WERI-Rb-1 (cell line): Measurements from ENCODE around the gene ODC1.
A peak's percentile ranks its signal among the peaks of the same experiment; 100 is the strongest.

ENCODE experiments used
- DNase-seq: peaks from one replicate; pipeline ENCODE4 v3.0.0-alpha.2; 2020
- H3K27ac ChIP-seq: fragments of 250-450 bp; sonication (Bioruptor Pico); 2 replicates; pipeline ENCODE4 v1.5.1; 2020; ENCODE audit warnings: mild to moderate bottlenecking, moderate library complexity
- H3K27me3 ChIP-seq: fragments of 250-450 bp; sonication (Bioruptor Pico); 2 replicates; pipeline ENCODE4 v1.5.1; 2021; ENCODE audit warnings: mild to moderate bottlenecking, low read depth, moderate library complexity; ENCODE audit not compliant: insufficient read depth, severe bottlenecking
- H3K36me3 ChIP-seq: fragments of 250-450 bp; sonication (Bioruptor Pico); 2 replicates; pipeline ENCODE4 v1.5.1; 2020; ENCODE audit warnings: mild to moderate bottlenecking, moderate library complexity
- H3K4me3 ChIP-seq: 2 replicates; pipeline ENCODE4 v1.5.1; 2011; ENCODE audit warnings: low read depth, mild to moderate bottlenecking, control low read depth, low read length
- H3K9me3 ChIP-seq: fragments of 250-450 bp; sonication (Bioruptor Pico); 2 replicates; pipeline ENCODE4 v1.5.1; 2021; ENCODE audit warnings: mild to moderate bottlenecking, moderate library complexity; ENCODE audit not compliant: severe bottlenecking
- TF ChIP-seq, protein P1 (sequence below): IDR thresholded peaks from 2 replicates; pipeline ENCODE4 v1.5.1; 2011; ENCODE audit warnings: low read depth, mild to moderate bottlenecking, control low read depth, inconsistent platforms, low read length

Gene ODC1

DNA sequence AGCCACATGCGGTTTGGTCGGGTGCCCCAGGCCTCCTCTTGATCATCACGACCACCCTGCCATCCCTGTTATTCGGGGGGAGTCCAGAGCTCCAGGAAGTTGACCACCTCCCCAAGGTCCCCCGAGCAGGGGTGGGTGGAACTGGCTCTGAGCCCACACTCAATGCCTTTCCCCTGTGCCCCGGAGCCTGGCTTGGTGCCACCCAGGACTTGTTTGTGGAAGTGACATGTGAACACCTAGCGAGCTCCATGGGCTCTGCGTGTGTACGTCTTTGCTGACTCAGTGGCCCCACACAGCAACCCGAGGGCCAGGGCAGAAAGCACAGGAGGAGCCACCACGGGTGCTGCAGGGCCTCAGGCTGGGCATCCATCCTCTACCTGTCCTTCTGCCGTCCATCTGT, 32.5 kb downstream of the ODC1 start:
- no peak overlapping the region for H3K4me3 ChIP-seq
- no peaks in the 10 kb centered on the region for H3K27me3 ChIP-seq
- peaks cover 5% of the 10 kb centered on the region for H3K9me3 ChIP-seq
- TF ChIP-seq, protein P1, sequence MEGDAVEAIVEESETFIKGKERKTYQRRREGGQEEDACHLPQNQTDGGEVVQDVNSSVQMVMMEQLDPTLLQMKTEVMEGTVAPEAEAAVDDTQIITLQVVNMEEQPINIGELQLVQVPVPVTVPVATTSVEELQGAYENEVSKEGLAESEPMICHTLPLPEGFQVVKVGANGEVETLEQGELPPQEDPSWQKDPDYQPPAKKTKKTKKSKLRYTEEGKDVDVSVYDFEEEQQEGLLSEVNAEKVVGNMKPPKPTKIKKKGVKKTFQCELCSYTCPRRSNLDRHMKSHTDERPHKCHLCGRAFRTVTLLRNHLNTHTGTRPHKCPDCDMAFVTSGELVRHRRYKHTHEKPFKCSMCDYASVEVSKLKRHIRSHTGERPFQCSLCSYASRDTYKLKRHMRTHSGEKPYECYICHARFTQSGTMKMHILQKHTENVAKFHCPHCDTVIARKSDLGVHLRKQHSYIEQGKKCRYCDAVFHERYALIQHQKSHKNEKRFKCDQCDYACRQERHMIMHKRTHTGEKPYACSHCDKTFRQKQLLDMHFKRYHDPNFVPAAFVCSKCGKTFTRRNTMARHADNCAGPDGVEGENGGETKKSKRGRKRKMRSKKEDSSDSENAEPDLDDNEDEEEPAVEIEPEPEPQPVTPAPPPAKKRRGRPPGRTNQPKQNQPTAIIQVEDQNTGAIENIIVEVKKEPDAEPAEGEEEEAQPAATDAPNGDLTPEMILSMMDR, result no peak
- peaks cover 3% of the 10 kb centered on the region for H3K36me3 ChIP-seq
- no peak for DNase-seq
- H3K27ac ChIP-seq, result no peak overlapping the region

DNA sequence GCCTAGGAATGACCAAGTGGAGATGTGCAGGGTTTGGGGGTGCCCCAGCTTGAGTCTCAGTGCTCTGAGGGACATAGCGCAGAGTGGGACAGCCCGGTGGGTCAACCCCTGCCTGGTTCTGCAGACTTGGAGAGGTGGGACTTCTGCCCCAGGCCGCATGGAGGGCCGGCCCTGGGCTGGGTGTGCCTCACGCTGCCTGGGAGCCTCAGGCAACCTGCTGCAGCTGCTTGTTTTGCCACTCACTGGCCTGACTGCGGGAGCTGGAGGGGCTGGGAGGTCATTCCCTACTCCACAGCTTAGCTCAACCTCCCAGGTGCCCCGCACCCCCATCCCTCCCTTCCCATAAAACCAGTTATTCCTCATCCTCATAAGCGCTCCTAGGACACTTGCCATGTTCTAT, 33.1 kb downstream of the ODC1 start:
- no peaks in the 10 kb centered on the region; the same call in 1 of the 2 replicates for H3K36me3 ChIP-seq
- H3K9me3 ChIP-seq, result peaks cover 5% of the 10 kb centered on the region
- no peak for DNase-seq
- H3K27me3 ChIP-seq, result no peaks in the 10 kb centered on the region
- TF ChIP-seq, protein P1, result no peak
- H3K27ac ChIP-seq, result no peak overlapping the region
- H3K4me3 ChIP-seq, result no peak overlapping the region

DNA sequence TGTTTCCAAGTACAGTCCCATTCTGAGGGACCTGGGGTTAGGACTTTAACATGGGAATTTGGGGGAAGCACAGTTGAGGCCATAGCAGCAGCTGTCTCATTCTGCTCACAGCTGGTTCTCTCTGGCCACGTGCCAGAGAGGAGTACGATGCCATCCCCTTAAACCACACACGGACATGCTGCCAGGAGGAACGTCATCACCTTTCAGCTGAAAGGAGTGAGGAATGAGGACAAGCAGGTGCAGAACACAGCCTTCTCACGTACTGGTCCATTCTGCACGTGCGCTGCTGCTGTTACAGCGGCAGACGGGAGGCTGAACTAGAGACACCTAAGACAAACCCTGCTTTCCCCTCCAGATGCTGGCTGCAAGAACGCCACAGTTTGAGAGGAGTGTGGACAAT, 33.5 kb downstream of the ODC1 start:
- Histone ChIP-seq H3K9me3 (peaks cover 5% of the 10 kb centered on the region), H3K27ac (no peak overlapping the region), H3K27me3 (no peaks in the 10 kb centered on the region), H3K36me3 (no peaks in the 10 kb centered on the region; the same call in 1 of the 2 replicates), H3K4me3 (no peak overlapping the region)
- no peak for DNase-seq
- TF ChIP-seq, protein P1, result no peak

DNA sequence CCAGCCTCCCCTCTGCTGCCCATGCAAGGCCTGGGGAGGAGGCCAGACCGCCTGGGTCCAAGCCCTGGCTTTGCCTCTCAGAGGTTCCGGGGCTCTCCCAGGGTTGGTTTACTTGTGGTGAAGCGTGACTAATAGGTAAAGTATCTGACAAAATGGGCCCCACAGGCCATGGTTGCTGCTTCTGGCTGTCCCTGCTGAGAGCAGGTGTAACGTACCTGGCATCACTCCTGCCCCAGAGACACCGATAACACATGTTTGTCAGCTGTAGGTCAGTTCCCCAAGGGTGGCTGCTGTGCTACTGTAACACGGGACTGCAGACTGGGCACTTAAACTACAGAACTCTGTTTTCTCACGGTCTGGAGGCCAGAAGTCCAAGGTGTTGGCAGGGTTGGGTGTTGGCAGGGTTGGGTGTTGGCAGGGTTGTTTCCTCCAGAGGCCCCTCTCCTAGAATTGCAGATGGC, 34.1 kb downstream of the ODC1 start:
- Histone ChIP-seq H3K36me3 (no peaks in the 10 kb centered on the region; the same call in 1 of the 2 replicates), H3K27me3 (no peaks in the 10 kb centered on the region), H3K9me3 (peaks cover 5% of the 10 kb centered on the region), H3K4me3 (no peak overlapping the region), H3K27ac (no peak overlapping the region)
- DNase-seq, result no peak
- TF ChIP-seq, protein P1, result no peak

DNA sequence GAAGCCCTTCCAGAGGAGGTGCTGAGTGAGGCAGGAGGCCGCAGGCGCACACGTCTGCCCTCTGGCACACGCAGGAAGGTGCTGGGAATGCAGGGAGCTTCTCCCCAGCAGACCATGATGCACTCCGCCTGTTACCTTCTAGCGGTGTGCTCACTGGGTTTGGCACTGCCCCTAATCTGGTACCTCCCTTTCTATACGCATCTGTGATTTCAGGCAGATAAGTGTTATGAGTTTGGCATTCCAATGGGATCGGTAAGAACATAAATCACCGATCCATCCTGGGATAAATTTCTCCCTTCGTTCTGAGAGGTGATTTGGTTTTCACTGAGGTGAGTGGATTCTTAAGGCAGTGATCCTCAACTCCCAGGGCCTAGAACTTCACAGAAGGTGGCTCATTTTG, 34.6 kb downstream of the ODC1 start:
- Histone ChIP-seq H3K36me3 (no peaks in the 10 kb centered on the region; the same call in 1 of the 2 replicates), H3K27ac (no peak overlapping the region), H3K9me3 (peaks cover 5% of the 10 kb centered on the region), H3K27me3 (no peaks in the 10 kb centered on the region), H3K4me3 (no peak overlapping the region)
- no peak for DNase-seq
- TF ChIP-seq, protein P1, result no peak

DNA sequence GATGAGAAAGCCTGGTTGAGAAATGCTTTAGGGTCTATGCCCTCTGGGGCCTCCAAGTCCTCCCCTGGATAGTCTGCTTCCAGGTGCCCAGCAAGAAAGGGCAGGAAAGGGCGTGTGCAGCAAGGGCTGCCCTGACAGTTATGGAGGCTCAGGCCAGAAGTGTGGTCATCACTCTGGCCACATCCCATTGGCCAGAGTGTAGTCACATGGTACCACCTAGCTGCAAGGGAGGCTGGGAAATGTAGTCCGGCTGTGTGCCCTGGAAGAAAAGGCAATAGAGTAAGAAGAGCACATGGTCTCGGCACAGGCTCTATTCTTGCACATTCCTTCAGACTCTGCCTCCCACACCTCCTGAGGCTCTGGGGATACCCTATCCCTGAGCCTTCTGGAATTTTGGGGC, 35.7 kb downstream of the ODC1 start:
- Histone ChIP-seq H3K9me3 (peaks cover 5% of the 10 kb centered on the region), H3K27ac (no peak overlapping the region), H3K4me3 (no peak overlapping the region), H3K36me3 (no peaks in the 10 kb centered on the region; the same call in 1 of the 2 replicates), H3K27me3 (no peaks in the 10 kb centered on the region)
- peak; percentile 78 for DNase-seq
- TF ChIP-seq, protein P1, result no peak
